ENCODE measurements around the gene SNN. TPM values are rescaled to one million over a fixed set of nuclear protein-coding genes. Genes with fewer than 3 reads are reported as not detected.

Gene SNN
- total RNA-seq, 1 donor from 2014 or later: 11.6 TPM

GRCh38 chr16:11635679-11636171, 32.5 kb upstream of the SNN start:
- DNase-seq: no peak

DNA sequence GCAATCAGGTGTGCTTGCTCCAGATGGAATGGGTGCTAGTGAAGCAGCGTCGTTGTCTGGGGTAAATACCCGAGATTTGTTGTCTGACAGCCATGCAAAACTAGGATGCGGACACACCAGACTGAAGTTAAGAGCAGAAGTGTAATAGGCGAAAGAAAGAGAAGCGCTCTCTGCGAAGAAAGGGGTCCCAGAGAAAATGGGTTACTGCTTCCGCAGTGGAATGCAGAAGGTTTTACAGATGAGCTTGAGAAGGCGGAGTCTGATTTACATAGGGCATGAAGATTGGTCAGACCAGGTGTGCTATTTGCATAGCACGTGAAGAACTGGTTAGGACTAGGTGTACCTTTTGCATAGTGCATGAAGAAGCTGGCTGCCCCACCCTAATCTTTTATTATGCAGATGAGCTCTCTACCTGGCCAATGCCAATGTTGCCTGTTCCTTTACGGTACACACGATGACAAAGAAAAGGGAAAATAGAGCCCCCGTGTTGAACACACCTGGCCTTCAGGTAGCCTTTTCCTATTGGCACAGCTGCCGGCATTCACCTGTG, 32.0 kb upstream of the SNN start:
- no peak for DNase-seq

DNA sequence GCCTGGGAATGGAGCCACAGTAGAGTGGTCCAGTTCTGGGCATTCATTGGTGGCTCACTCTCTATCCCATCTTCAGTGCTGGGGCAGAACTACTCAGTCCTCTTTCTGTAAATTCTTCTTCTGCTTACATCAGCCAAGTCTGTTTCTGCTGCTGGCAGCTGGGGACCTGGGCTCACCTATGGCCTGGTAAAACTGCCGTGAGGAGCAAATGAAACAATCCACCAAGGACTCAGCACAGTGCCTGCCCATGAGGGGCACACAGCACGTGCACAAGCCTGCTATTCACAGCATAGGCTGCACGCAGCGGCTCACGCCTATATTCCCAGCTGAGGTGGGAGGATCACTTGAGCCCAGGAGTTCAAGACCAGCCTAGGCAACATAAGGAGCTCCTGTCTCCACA, 30.9 kb upstream of the SNN start:
- no peak for DNase-seq

DNA sequence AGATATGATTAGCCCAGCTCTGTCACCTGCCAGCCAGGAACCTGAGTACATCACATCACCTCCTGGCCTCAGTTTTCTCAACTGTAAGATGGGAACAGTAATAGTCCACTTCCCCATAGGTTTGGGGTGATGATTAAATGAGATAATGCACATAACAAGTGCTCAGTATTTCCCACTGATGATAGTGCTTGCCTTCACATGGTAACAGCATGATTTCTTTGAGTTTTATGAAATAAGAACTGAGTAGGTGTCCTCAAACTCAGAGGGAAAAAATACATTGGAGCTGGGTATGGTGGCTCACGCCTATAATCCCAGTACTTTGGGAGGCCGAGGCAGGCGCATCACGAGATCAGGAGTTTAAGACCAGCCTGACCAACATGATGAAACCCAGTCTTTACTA, 30.1 kb upstream of the SNN start:
- DNase-seq: no peak

- DNase-seq: no peak
These were observed 29.2 kb upstream of the SNN start for GRCh38 chr16:11639008-11639562.

DNA sequence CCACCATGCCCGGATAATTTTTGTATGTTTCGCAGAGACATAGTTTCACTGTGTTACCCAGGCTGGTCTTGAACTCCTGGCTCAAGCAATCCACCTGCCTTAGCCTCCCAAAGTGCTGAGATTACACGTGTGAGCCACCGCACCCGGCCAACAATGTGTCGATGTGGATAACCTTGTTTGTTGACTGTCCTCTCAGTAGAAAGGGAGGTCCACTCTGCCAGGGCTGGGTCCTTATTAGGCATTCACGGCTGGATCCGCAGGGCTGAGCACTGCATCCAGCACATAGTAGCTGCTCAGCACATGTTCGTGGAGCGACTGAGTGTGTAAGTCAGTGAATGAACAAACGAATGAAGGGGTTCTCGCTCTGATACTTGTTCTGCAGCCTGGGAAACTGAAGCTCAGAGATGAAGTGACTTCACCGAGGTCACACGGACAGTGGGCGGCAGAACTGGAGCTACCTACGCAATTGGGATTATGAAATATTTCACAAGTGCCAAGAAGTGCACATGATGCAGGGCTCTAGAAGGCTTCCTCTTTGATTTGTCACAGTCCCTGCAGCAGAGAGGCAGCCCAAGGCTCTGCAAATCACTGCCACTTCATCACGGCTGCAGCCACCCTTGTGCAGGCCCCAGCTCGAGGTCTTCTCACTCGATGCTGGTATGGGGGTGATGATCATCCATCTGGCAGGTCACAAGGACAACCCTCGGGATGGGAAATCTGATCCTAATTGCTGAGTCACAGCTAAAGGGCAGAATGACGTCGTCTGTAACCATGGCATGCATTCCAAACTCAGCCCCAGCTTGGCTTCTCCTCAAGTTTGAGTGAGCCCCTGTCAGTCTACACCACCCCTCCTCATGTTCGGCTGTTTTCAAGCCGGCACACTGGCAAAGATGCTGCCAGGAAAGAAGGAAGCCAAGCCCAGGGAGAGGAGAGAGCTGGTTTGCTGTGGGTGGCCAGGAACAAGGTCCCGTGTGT, 28.0 kb upstream of the SNN start:
- peak; percentile 78 for DNase-seq

DNA sequence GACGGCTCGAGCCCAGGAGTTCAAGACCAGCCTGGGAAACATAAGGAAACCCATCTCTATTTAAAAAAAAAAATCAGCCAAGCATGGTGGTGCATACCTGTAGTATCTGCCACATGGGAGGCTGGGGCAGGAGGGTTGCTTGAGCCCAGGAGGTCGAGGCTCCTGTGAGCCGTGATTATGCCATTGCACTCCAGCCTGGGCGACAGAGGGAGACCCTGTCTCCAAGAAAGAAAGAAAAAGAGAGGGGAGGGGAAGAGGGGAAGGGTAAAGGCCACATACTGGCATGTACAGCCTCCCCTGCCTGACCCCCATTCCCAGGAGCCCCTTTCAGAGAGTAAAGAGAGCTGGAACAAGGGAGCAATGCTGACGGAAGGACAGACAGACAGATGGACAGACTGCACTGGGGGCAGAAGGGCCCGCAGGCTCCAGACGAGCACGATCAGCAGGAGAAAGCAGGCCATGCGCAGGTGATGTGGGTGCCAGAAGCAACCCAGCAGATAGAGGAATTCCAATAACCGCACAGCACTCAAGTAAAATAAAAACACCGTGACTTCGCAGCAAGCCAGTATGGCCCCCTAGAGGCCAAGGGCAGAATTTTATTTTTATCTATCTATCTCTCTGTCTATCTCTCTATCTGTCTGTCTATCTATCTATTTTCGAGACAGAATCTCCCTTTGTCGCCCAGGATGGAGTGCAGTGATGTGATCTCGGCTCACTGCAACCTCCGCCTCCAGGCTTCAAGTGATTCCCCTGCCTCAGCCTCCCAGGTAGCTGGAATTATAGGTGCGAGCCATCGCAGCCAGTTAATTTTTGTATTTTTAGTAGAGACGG, 27.1 kb upstream of the SNN start:
- no peak for DNase-seq

- DNase-seq: no peak
These were observed 25.5 kb upstream of the SNN start for GRCh38 chr16:11642765-11643116.

- no peak for DNase-seq
These were observed 19.0 kb upstream of the SNN start for GRCh38 chr16:11649276-11649675.

GRCh38 chr16:11650641-11651591, 17.3 kb upstream of the SNN start:
- no peak for DNase-seq

DNA sequence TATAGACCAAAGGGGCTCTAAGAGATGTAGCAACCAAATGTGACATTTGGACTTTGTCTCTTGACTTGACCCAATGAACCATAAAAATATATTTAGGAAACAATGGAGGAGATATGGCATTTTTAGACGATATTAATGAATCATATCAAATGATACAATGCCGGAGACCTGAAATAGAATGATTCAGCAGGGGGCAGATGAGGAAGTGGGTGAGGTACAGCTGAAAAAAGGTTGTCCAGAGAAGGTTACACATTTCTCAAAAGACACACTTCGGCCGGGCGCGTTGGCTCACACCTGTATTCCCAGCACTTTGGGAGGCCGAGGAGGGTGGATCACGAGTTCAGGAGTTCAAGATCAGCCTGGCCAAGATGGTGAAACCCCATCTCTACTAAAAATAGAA, 16.5 kb upstream of the SNN start:
- no peak for DNase-seq

- DNase-seq: no peak
These were observed 12.6 kb upstream of the SNN start for GRCh38 chr16:11655655-11656054.

GRCh38 chr16:11657556-11657955, 10.7 kb upstream of the SNN start:
- DNase-seq: no peak

- no peak for DNase-seq
These were observed 9.2 kb upstream of the SNN start for GRCh38 chr16:11658896-11659708.

DNA sequence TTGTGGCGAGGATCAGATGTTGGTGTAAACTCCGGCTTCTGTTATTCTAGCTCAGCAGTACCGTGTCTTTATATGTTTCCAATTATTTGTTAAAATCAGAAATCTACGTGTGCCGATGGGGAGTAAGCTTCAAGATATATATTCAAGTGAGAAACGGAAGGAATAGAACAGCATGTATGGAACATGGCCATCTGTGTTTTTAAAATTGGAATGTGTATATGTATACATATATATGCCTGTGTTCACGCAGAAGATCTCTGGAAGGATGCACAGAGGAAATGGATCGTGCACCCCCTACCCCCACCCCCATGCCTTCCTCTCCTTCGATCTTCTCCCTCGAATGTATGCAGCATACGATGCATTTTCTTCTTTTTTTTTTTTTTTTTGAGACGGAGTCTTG, 7.7 kb upstream of the SNN start:
- DNase-seq: no peak

DNA sequence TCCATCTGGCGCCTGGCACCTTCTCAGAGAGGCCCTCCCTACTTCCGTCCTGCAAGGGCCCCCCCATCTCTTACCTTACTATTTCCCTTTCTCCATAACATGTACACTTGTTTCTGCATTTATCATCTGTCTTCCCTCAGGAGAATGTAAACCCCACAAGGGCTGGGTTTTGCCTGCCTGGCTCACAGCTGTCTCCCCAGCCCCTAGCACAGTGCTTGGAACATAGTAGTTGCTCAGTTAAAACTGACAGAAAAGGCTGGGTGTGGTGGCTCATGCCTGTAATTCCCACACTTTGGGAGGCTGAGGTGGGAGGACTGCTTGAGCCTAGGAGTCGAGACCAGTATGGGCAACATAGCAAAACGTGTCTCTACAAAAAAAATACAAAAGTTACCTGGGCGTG, 5.7 kb upstream of the SNN start:
- no peak for DNase-seq

DNA sequence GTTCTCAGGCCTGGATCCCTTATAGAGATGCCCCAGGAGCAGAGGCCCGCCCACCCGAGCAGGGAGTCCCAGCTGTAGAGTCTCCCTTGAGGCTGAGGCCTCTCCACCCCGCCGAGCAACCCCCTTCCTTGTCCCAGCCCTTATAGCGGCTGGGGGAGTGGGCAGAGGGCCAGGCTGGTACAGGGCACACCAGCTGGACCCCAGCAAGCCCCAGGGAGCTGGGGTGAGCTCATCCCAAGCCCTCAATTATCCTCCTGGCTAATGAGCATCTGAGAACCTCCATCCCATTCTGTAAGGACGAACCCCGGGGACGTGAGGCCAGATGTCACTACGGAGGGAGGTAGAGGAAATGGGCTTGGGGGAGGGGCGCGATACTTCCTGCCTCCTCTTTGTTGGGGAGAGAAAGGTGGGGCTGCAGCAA, 3.2 kb upstream of the SNN start:
- DNase-seq: no peak

DNA sequence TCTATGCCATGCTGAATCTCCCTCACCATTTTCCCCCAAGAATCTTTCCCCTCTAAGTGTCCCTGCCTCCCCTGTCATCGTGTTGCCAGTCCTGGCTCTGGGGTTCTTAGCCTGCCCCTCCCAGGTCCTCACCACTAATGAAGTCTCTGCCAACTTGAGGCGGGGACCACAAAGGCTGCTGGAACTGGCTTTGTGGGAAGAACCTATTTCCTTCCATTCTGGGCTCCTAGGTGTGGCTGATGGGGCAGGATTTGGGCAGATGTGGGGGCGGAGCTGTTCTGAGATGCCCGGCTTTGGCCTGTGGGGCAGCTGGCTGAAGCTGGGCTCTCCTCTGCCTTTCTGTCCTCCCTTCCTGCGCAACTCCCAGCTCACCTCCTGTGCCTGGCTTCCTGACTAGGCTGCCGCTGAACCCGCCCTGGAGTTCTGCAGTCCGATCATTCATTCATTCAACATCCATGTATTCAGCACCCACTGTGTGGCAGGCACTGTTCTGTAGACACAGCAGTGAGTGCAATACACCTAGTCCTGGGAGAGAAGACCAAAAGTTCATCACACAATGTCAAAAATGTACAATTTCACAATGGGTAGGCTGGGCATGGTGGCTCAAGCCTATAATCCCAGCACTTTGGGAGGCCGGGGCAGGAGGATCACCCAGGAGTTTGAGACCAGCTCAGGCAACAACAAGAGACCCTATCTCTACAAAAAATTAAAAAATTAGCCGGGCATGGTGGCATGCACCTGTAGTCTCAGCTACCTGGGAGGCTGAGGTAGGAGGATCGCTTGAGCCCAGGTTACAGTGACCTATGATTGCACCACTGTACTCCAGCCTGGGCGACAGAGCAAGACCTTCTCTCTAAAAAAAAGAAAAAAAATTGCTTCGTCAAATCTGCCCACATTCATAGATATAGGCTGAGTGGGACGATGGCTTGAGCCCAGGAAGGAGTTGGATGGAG, 1.9 kb upstream of the SNN start:
- no peak for DNase-seq

DNA sequence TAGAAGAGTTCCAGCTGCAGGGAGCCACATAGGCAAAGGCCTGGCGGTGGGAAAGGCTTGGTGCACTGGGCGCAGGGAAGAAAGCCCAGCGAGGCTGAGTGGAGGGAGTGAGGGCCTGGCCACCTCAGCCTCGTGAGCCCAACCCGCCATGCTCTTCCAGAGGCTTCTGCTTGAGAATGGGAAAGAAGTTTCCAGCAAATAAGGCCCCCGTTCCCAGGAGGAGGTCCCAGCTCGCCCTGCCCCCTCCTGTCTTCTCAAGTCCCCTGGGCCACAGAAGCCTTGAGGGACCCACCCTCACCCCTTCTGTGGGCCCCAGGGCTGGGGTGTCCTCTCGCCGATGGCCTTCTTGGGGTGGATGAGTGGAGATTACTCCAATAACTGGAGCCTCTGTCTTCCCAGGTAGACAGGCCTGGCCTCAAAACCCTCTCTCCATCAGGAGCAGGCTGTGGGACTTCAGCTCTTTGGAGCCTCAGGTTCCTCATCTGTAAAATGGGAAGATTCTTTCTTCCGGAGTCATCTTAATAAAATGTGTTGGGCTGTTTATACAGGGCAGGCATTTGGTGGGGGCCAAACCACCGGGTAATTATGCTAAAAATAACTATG, 933 bp upstream of the SNN start:
- no peak for DNase-seq

All from skin of body (tissue), 2 donors.